Activated CD4-positive, alpha-beta T cell treated with anti-CD3 and anti-CD28 coated beads, Interleukin-2, amount 50 U/mL, for 16 hours (primary cell): ENCODE measurements around the gene CPSF3.
A peak's percentile ranks its signal among the peaks of the same experiment; 100 is the strongest.

ENCODE experiments used
- DNase-seq: peaks from one replicate; pipeline ENCODE4 v3.0.0-alpha.2; 2020

The CPSF3 gene

DNA sequence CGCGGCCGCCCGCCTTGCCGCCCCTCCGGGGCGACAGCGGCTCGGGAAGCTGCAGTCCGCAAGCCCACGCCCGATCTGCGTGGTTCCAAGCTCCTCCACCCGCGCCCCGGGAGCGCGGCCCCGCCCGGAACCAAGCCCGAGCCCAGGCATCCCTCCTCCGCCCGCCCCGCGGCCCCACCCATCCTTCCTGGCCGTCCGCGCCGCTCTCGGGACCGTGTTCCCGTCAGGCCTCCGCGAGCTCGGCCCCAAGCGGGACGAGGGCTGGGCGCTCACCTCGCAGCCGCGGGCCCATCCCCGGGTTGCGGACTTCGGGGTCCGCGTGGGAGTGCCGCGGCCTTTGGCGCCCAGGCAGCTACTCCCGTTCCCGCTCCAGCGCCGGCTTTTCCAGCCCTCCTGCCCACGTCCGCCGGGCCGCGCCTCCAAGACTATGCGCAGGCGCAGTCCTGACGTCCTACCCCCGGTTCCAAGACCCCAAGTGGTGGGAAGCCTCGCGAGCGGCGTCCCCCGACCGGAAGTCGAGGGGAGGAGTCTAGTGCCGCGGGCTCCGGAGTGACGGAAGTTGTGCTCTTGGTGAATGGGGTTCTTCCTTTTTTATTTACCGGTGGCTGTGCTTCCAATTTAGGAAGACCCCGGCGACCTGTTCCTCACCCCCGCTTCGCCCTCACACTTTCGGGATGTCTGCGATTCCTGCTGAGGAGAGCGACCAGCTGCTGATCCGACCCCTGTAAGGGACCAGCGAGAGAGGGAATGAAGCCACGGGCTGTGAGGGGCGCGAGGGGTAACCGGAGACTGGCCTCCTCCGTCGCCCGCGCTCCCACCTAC, at the start of gene CPSF3, which contains the start of gene ITGB1BP1:
CPSF3 (plus strand) TSS at position 555 of the 822 bp plus-strand sequence; CDS start at position 675, 120 bp downstream.
ITGB1BP1 (minus strand) TSS at position 429 of the 822 bp plus-strand sequence. CDS start 4,831 bp downstream, outside the sequence.
- peak; percentile 98 for DNase-seq

DNA sequence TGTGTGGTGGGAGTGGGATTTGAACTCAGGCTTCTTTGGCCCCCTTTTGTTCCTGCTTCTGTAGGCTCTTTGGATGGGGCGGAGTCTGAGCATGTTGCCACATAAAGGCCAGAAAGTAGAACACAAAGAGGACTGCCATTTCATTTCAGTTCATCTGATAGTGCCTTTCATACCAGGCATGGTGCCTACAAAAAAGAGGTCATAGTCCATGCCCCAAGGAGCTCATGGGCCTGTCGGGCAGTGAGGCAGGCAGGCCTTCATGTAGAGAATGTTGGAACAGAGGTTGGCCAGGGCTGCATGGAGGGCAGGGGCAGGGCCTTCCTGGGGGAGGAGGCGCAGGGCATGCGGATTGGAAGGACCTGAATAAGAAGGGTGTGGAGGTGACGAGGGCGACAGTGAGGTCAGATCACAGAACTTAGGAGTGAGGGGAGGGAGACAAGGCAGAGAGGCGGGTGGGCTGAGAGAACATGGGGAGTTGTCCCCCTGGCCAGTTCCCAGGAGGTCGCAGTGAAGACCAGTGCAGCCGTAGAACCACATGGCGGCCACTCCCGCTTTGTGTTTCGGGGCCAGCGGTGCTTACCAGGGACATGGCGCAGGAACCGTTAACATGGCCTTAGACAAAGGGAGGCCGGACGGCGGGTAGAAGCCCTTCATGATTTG, 49.3 kb upstream of the CPSF3 start:
- DNase-seq, result no peak

DNA sequence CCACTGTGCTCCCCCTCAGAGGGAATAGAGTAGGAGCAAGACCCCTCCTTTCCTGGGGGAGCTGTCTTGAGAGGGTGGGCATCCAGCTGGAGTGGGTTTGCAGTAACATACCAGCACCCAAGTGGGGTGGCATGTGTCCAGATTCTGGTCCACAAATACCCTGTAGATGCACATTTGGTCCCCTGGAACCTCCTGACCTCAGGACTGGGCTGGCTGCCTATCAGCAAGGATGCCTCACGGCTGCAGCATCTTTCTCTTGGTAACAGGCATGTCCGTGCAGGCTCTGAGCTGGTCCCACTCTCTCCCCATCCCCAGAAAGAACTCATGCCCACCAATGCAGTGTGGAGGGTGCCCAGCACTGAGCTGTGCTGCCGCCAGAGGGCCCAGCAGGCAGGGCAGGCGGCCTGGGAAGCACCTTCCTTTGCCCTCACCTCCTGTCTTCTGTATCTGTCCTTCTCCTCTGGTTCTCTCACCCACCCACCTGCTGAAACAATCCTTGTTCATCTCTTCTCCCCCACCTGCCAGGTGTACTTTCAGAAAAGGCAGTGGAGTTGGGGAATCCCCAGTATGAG, 47.5 kb upstream of the CPSF3 start:
- DNase-seq, result no peak

DNA sequence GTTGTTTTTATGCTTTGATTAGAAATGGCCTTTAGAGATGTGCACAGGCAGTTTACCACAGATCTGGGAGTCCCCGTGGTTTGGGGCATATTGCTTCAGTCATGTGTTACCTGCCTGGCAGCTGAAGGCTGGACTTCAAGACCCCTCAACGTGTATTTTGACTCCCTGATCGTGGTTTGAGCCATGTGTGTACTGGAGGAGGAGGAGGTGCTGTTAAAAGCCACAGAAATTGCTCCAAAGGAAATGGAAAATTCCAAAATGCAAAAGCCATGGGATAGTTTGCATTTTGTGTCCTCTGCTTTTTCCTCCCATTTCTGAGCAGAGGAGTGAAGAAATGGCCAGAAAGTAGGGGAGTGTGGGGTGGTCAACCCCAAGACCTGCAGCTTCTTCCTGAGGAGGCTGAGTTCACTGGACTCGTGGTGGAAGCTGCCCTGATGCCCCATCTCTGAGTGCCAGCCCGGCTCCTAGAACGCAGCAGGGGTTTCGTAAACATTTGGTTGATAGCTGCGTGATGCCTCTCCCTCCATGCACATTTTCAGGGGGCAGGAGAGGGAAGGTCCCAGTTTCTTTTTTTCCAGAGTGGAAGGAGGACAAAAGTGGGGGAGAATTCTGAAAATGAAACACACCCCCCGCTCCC, 45.9 kb upstream of the CPSF3 start:
- no peak for DNase-seq

DNA sequence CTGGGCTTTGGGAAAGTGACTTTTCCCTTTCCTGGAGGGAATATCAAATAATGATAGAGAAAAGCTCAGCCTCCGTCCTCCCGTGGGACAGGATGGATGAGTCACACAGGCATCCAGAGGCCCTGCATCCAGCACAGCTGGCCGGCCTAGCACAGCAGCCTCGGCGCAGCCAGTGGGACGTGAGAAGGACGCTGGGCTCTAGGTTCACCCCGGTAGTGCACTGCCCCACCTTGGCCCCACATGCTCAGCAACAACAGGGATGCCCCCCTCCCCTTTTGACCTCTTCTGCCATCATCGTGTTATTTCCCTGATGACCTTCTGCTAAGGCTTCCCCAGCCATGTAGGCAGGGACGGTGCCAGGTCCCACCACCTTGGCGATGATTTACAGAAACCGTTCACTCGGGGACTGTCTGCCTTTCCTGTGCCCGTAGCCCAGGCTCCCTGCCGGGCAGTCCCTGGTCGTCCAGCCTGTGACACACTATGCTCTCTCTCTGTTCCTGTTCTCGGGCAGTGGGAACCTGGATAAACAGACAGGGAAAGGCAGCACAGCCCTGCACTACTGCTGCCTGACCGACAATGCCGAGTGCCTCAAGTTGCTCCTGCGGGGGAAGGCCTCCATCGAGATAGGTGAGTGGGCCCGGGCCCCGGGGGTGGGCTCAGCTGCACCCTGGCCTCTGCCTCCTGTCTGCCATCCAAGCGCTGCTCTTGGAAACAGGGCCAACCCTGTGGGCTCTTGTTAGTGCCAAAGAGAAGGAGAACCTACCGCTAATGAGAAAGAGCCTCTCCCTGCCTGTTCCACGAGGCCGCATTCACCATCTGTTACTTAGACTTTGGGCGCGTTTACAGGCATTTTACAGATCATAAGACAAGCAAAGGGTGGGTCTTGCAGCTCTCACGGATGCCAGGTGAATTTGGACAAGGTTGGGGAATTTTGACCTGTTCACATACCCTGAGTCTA, 44.7 kb upstream of the CPSF3 start:
- no peak for DNase-seq

GRCh38 chr2:9379391-9379755, 44.1 kb upstream of the CPSF3 start:
- no peak for DNase-seq

DNA sequence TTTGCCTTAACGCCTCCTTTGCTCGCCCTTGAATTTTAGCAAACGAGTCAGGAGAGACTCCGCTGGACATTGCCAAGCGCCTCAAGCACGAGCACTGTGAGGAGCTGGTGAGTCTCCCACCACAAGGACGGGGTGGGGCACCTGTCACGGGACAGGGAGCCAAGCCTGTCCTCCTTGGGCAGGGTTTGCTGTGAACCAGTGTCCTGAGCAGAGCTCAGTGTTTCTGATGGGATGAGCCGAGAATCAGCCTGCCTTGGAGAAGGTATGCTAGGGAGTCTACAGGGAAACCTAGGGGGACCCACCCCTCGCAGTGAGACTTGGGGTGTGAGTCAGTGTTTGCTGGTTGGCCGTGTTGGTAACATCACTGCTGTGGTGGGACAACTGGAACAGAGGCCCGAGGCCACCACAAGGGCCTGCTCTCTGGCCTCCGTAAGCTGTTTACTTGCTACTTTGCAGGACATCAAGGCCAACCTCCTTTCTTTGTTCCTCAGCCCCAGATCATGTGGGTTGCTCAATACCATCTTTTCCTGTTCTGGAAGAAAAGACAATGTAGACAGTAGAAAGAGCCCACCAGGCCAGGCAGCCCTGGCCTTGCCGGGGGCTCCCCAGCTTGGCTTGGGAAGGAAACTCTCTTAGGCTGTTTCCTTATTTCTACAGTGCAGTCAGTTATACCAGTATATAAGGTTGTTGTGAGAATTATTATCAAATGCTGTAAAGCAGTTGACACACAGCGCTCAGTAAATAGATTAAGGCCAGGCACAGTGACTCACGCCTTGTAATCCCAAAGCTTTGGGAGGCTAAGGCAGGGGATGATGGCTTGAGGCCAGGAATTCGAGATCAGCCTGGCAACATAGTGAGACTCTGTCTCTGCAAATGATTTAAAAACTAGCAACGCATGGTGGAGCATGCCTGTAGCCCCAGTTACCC, 42.5 kb upstream of the CPSF3 start:
- no peak for DNase-seq

DNA sequence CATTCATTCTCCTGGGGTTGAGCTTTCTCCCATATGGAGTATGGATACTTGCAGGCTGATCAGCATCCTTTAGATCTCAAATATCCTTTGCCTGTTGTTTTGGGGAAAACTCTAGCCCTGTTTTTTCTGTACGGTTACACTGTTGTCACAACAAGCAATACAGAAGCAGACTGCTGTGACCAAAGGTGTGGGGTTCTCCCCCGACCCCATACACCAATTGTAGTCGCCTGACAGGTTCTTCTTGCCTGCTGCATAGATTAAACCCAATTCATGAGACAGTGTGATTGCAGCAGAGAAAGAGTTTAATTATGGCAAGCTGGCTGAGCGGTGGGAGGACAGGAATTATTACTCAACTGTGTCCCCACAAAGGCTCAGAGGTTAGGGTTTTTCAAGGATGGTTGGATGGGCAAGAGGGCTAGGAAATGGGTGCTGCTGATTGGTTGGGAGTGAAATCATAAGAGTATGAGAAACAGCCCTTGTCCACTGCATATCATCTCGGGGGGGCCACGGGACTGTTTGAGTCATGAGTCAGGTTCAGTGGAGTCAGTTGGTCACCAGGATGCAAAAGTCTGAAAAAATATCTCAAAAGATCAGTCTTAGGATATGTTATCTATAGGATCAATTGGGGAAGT, 40.7 kb upstream of the CPSF3 start:
- no peak for DNase-seq

GRCh38 chr2:9384521-9384920, 38.9 kb upstream of the CPSF3 start:
- DNase-seq, result no peak

- no peak for DNase-seq
Measured at GRCh38 chr2:9385841-9386240, 37.6 kb upstream of the CPSF3 start.

- DNase-seq, result no peak
Measured at GRCh38 chr2:9388199-9388681, 35.2 kb upstream of the CPSF3 start.

DNA sequence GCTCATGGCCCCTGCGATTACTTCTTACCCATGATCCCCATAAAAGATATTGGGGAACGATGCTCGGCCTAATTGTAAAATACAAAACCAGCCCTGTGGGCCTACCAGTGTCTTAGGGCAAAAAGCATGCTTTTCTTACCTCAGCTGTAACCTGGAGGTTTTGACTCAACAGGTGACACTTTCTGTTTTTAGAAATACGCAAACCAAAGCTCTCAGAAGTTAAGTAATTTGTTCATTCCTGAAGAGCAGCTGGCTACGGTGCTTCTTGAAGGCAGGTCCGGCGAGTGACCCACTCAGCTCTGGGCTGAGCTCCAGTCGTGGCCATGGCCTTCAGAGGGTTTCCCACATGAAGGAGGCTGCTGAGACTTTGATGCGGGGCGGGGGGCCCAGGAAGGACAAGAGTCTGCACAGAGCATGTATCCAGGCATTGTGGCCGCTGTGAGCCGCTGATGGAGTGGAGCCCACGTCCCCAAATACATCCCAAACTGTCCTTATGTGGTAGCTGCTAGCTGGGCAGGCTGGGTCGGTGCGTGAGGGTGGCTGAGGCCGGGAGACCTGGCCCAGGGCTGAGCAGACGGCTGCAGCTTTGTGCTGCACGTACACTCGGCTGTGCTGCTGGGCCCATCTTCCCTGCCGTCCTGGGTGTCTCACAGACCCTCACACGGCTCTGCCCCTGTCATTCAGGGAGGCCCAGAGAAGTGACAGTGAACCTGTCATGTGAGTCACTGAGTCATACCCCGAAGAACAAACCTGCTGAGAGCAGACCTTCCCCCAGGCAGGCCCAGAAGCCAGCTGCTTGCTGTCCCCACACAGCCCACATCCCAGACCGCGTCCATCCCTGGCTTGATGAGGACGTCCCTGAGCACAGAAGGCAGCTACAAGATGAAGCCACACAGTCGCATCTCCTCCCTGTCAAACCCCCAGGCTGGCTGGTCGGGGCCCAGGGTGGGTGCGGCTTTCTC, 34.2 kb upstream of the CPSF3 start:
- no peak for DNase-seq

DNA sequence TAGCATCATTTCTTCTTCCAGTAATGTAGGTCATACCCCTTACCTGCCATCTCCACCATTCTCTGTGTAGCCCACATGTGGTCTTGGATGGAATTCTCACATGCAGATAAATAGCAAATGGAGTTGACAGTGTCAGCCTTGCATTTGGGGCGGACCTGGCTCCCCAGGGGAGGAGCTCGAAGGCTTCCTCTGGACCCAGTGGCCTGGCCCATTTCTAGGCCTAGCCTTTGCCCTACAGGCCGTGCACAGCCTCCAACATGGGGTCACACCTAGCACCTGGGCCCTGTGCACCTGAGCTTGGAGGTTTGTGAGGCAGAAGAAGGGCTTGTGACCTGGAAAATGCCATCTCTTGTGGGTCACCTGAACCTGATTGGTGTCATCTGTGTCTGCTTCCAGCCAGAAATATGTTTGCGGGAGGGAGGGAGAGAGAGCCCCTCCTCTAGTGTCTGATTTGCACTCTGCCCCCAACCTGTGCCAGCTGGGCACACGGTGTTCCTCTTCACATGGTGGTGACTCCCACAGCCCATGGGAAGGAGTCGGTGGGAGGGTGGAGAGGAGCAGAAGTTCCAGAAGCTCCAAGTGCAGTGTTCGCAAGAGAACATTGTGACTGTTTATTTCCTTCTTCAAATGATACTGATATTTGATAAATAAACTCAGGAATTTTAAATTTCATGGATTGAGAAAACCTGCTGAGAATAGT, 33.2 kb upstream of the CPSF3 start:
- no peak for DNase-seq

- DNase-seq, result no peak
Measured at GRCh38 chr2:9390991-9391390, 32.5 kb upstream of the CPSF3 start.

GRCh38 chr2:9391961-9392720, 31.3 kb upstream of the CPSF3 start:
- no peak for DNase-seq

DNA sequence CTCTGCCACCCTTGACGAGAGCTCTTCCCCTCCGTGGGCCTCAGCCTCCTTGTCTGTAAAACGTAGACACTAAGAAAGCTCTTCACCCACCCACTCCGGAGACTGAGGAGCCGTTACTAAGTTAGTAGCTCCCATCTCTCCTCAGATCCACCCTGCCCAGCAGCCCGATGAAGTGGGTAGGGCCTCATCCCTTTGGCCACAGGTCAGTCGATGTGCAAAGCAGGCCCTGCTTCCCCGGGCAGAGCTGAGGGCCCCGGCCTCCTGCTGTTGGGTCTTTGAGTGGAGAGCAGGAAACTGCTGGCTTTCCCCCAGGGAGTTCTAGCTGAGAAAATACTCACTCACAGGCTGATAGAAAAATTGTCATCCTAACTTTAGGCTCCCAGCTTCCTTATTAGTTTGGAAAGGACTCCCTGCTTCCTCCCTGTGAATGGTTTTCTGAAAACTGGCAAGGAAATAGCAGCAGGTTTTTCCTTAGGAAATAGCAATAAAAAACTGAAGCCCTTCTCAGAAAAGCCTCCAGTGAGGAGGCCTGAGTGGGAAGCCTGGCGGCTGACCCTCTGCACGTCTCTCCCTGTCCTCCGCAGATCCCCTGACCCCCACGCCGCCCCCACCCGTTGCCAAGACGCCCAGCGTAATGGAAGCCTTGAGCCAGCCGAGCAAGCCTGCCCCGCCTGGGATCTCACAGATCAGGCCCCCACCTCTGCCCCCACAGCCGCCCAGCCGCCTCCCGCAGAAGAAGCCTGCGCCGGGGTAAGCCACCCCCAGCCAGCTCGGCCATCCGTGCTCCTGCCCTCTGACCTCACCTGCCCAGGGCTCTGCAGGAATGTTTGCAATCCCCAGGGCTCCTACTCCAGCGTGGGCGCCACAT, 30.3 kb upstream of the CPSF3 start:
- DNase-seq, result no peak

GRCh38 chr2:9394816-9395215, 28.6 kb upstream of the CPSF3 start:
- no peak for DNase-seq
